ENCODE measurements around the gene RTN3. TPM values are rescaled to one million over a fixed set of nuclear protein-coding genes. Genes with fewer than 3 reads are reported as not detected.

RTN3 gene
- total RNA-seq, 1 donor from 2014 or later = 88.5 TPM

GRCh38 chr11:63763496-63764339 lies 82.4 kb downstream of the RTN3 start:
- DNase-seq (ENCODE audit: low spot score) = no peak
- Mint-ChIP-seq H3K4me1 (ENCODE audit: low read depth) (peaks cover 29% of the 10 kb centered on the region), H3K9me3 (ENCODE audit: low read depth) (no peaks in the 10 kb centered on the region), H3K36me3 (ENCODE audit: low read depth) (peaks cover 5% of the 10 kb centered on the region), H3K27me3 (ENCODE audit: low read depth) (no peaks in the 10 kb centered on the region), H3K27ac (ENCODE audit: unreplicated experiment) (no peak overlapping the region), H3K4me3 (ENCODE audit: unreplicated experiment) (no peak overlapping the region)
- no peak for TF ChIP-seq CTCF (IDR thresholded peaks at IDR 0.05)

- Mint-ChIP-seq H3K4me1 (ENCODE audit: low read depth) (peaks cover 29% of the 10 kb centered on the region), H3K4me3 (ENCODE audit: unreplicated experiment) (no peak overlapping the region)
- no peak for DNase-seq (ENCODE audit: low spot score)
These were observed 83.0 kb downstream of the RTN3 start for GRCh38 chr11:63764340-63764678.

GRCh38 chr11:63764679-63765647 lies 83.7 kb downstream of the RTN3 start:
- DNase-seq (ENCODE audit: low spot score) = peak; percentile 95
- Mint-ChIP-seq H3K4me1 (ENCODE audit: low read depth) (peaks cover 31% of the 10 kb centered on the region), H3K9me3 (ENCODE audit: low read depth) (no peaks in the 10 kb centered on the region), H3K27ac (ENCODE audit: unreplicated experiment) (no peak overlapping the region), H3K4me3 (ENCODE audit: unreplicated experiment) (no peak overlapping the region), H3K36me3 (ENCODE audit: low read depth) (peaks cover 5% of the 10 kb centered on the region), H3K27me3 (ENCODE audit: low read depth) (no peaks in the 10 kb centered on the region)
- TF ChIP-seq CTCF (IDR thresholded peaks at IDR 0.05) = no peak

More at GRCh38 chr11:63764340-63764678, 83.0 kb downstream of the RTN3 start:
- Mint-ChIP-seq H3K27ac (ENCODE audit: unreplicated experiment) (no peak overlapping the region), H3K9me3 (ENCODE audit: low read depth) (no peaks in the 10 kb centered on the region), H3K27me3 (ENCODE audit: low read depth) (no peaks in the 10 kb centered on the region), H3K36me3 (ENCODE audit: low read depth) (peaks cover 5% of the 10 kb centered on the region)
- no peak for TF ChIP-seq CTCF (IDR thresholded peaks at IDR 0.05)

- Mint-ChIP-seq H3K27me3 (ENCODE audit: low read depth) (no peaks in the 10 kb centered on the region), H3K36me3 (ENCODE audit: low read depth) (peaks cover 5% of the 10 kb centered on the region), H3K4me3 (ENCODE audit: unreplicated experiment) (peak overlapping the region; percentile 96), H3K27ac (ENCODE audit: unreplicated experiment) (peak overlapping the region; percentile 10), H3K9me3 (ENCODE audit: low read depth) (no peaks in the 10 kb centered on the region), H3K4me1 (ENCODE audit: low read depth) (peaks cover 35% of the 10 kb centered on the region)
- TF ChIP-seq CTCF (IDR thresholded peaks at IDR 0.05) = no peak
- no peak for DNase-seq (ENCODE audit: low spot score)
These were observed 84.5 kb downstream of the RTN3 start for GRCh38 chr11:63765688-63766241.
